GM12878 (cell line): Measurements from ENCODE around the gene FBXL22. TPM values are rescaled to one million over a fixed set of nuclear protein-coding genes. Genes with fewer than 3 reads are reported as not detected.

ENCODE experiments used
- ATAC-seq: fragments of 200-7000 bp; cut with Tn5 transposase; 3 replicates; pipeline ENCODE4 v1.9.1; 2020; ENCODE audit warnings: mild to moderate bottlenecking, moderate library complexity
- BruUV-seq: library from RNA; stranded (reverse); fragments of 400-500 nt; replicated peaks from 2 replicates; lab custom pipeline; 2021; lab: Mats Ljungman, UMichigan
- CTCF ChIA-PET: fragments of 300-600 bp; sonication (Branson Sonifier 250); formaldehyde crosslinking; extraction: SDS; loops from one replicate; lab custom pipeline; 2021; ENCODE audit warnings: inconsistent platforms; lab: Yijun Ruan, JAX
- POLR2A ChIA-PET: fragments of 350-600 bp; formaldehyde crosslinking; extraction: SDS; loops from one replicate; lab custom pipeline; 2021; ENCODE audit warnings: inconsistent platforms; lab: Charles Lee
- RAD21 ChIA-PET: fragments of 300-600 bp; sonication (Branson Sonifier 250); formaldehyde crosslinking; loops from one replicate; lab custom pipeline; 2023; ENCODE audit warnings: antibody characterized with exemption; ENCODE audit not compliant: unreplicated experiment; lab: Charles Lee
- SMC1A ChIA-PET: fragments of 300-600 bp; sonication (Branson Sonifier 250); formaldehyde crosslinking; loops from one replicate; lab custom pipeline; 2023; ENCODE audit not compliant: unreplicated experiment, uncharacterized antibody; lab: Charles Lee
- DNase-seq: peaks from one replicate; pipeline ENCODE4 v3.0.0-alpha.2; 2011; ENCODE audit warnings: low read depth, low spot score
- FAIRE-seq: peaks from 3 replicates; lab custom pipeline; 2011; peaks lifted over from hg19 to GRCh38; lab: Jason Lieb, UNC
- H2AFZ ChIP-seq: 2 replicates; pipeline ENCODE4 v1.6.0; 2011; ENCODE audit warnings: low read depth, low read length, control low read depth; ENCODE audit not compliant: control insufficient read depth
- H3K27ac ChIP-seq: 2 replicates; pipeline ENCODE4 v1.5.1; 2011; ENCODE audit warnings: control low read depth; ENCODE audit not compliant: control insufficient read depth, insufficient read depth
- H3K27me3 ChIP-seq, 2 experiments: replicated peaks in 1 of 2; 2 replicates each; pipeline versions ENCODE4 v1.6.0 to v1.6.1; 2011; ENCODE audit warnings: low read length in 1 of 2; ENCODE audit not compliant: control insufficient read depth in 2 of 2, insufficient read depth in 2 of 2
- H3K36me3 ChIP-seq, 2 experiments: 2 replicates each; pipeline ENCODE4 v1.5.1; 2011; ENCODE audit warnings: low read length in 1 of 2; ENCODE audit not compliant: control insufficient read depth in 2 of 2, insufficient read depth in 2 of 2
- H3K4me1 ChIP-seq: 2 replicates; pipeline ENCODE4 v1.6.1; 2011; ENCODE audit warnings: mild to moderate bottlenecking, low read length, moderate library complexity, mixed read lengths; ENCODE audit not compliant: control insufficient read depth, insufficient read depth
- H3K4me2 ChIP-seq: 2 replicates; pipeline ENCODE4 v1.6.0; 2011; ENCODE audit warnings: control low read depth; ENCODE audit not compliant: control insufficient read depth, insufficient read depth
- H3K4me3 ChIP-seq: fragments of 200-600 bp; sonication (generic); 2 replicates; pipeline ENCODE4 v1.5.1; 2016
- H3K79me2 ChIP-seq: 2 replicates; pipeline ENCODE4 v1.6.0; 2011; ENCODE audit warnings: low read length; ENCODE audit not compliant: control insufficient read depth, insufficient read depth
- H3K9ac ChIP-seq: 2 replicates; pipeline ENCODE4 v1.8.0; 2011; ENCODE audit warnings: low read length, control low read depth, mixed read lengths; ENCODE audit not compliant: control insufficient read depth, insufficient read depth
- H3K9me3 ChIP-seq: replicated peaks from 3 replicates; pipeline ENCODE4 v1.5.1; 2011; ENCODE audit warnings: mild to moderate bottlenecking, low read length; ENCODE audit not compliant: control insufficient read depth, insufficient read depth
- H4K20me1 ChIP-seq: 2 replicates; pipeline ENCODE4 v1.6.0; 2011; ENCODE audit not compliant: control insufficient read depth, insufficient read depth
- DPF2 ChIP-seq: fragments of 450-650 bp; IDR thresholded peaks from 2 replicates; pipeline ENCODE4 v1.6.1; 2017; ENCODE audit warnings: mild to moderate bottlenecking
- GABPA ChIP-seq: IDR thresholded peaks from 2 replicates; pipeline ENCODE4 v1.6.1; 2014; ENCODE audit warnings: antibody characterized with exemption, low read depth, mild to moderate bottlenecking, inconsistent platforms
- WGBS: methylation state at CpG from one replicate; pipeline ENCODE4 v1.1.6; 2016; ENCODE audit warnings: low lambda C conversion rate; ENCODE audit not compliant: insufficient replicate concordance, insufficient coverage; ENCODE audit errors: missing lambda C conversion rate; 5-methylcytosine and 5-hydroxymethylcytosine counted together
- in situ Hi-C: fragments of 300-500 bp; cut with MboI; formaldehyde crosslinking; loops from 9 replicates; pipeline ENCODE4 v1.14.3; 2018; ENCODE audit warnings: mixed read lengths
- intact Hi-C: fragments of 100-400 bp; cut with micrococcal nuclease; formaldehyde crosslinking; loops from one replicate; pipeline ENCODE4 v1.14.2; 2022; ENCODE audit not compliant: unreplicated experiment
- polyA plus RNA-seq, 11 experiments: library from polyadenylated mRNA; depleted of rRNA in 4 of 11; unstranded in 6 of 11; stranded (reverse) in 5 of 11; fragments of >200 nt; fragmentation: Nextera tagmentation in 4 of 11; fragmentation: Illumina TruSeq in 1 of 11; extraction: Ambion mirVana in 4 of 11; extraction: Trizol in 1 of 11; gene quantifications; 1 replicate in 1 of 11; 2 replicates in 10 of 11; pipeline versions ENCODE4 v1.2.1 to v1.2.3, GENCODE V29; 2011 to 2016; ENCODE audit warnings: inconsistent platforms in 2 of 11, missing spikeins in 2 of 11, low read depth in 1 of 11
- total RNA-seq, 4 experiments: library from RNA; depleted of rRNA in 3 of 4; stranded (reverse); fragments of >200 nt in 3 of 4; fragmentation: Illumina TruSeq in 1 of 4; extraction: Trizol in 1 of 4; gene quantifications; 2 replicates each; pipeline versions ENCODE4 v1.2.1 to v1.2.3, GENCODE V29; 2013 to 2021

FBXL22 gene
- total and polyA plus RNA-seq, 10 of the 15 experiments (the other 5 are each of a cell fraction or from before 2014, with no cell fraction given), result 0.05 to 2.6 (median 0.52) TPM

DNA sequence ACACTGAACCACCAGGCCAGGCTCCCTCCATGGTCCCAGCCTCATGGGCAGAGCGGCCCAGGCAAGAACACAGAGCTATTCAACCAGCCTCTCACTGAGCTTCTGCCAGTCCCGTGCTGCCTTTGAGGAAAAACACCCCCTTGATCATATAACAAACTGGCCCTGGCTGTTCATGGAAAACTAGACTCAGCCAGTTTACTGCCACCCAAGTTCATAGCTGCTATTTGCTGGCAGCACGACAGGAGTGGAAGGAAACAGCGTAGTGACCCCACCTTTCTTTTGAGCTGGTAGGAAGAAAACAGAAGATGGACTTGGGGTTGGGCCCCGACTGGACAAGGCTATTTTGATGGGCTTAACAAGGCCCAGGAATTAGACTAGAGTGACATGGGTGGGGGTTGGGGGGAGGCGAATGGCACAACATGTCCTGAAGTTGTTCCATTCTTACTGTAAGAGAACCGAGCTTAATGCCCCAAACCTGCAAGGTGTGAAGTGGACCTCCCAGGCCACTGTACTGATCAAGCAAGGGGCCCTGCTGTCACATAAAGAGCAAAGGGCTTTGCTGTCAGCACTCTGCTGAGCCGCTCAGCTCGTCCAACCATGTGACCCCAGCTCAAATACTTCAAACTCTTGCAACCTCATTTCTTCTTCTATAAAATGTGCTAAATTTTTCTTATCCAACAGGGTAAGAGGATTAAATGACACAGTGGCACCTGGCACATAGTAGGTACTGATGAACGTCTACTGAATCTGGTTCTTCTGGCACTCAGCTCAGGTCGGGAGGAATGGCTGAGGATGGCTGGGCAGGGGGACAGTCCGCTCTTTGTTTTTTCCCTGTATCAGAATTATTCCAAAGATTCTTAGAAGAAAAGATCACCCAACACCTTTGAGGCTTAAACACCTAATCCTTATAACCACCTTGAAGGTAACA lies 1.6 kb downstream of the FBXL22 start:
- no peak overlapping the region for H3K27ac ChIP-seq

More for the DNA sequence above, 1.6 kb downstream of the FBXL22 start:
- Histone ChIP-seq H3K4me1 (peaks cover 53% of the 10 kb centered on the region), H3K27me3 (no peaks in the 10 kb centered on the region), H3K36me3 (peaks cover 0 to 4% of the 10 kb centered on the region in 2 experiments; a peak in 3 of 4 replicates), H3K4me3 (peak overlapping the region; percentile 83), H3K4me2 (peak overlapping the region; percentile 99), H3K79me2 (peaks cover 23% of the 10 kb centered on the region), H3K9ac (no peak overlapping the region), H2AFZ (no peak overlapping the region), H4K20me1 (no peaks in the 10 kb centered on the region), H3K9me3 (no peaks in the 10 kb centered on the region)
- WGBS, result 75% methylated on average over 12 of the region's 12 CpGs
- no TSS peak for BruUV-seq
- ChIA-PET CTCF (interaction anchor here (0.6 to 11.3 kb wide), 40 partner anchors 8 to 551 kb away, joined by 3 to 272 read pairs (median 5); partner anchors contain the start of genes CIAO2A and USP3), SMC1A (interaction anchor here (0.7 to 9.7 kb wide), 37 partner anchors 11 to 412 kb away, joined by 3 to 150 read pairs (median 6); partner anchors contain the start of gene USP3), POLR2A (interaction anchor here (0.8 to 8.8 kb wide), 10 partner anchors 39 to 132 kb away, joined by 3 to 66 read pairs (median 9); partner anchors contain the start of gene USP3), RAD21 (interaction anchor here (0.7 to 8.2 kb wide), 32 partner anchors 11 to 554 kb away, joined by 3 to 113 read pairs (median 7); partner anchors contain the start of gene USP3)
- peak; percentile 31; the same call in 1 of the 2 replicates for TF ChIP-seq DPF2
- TF ChIP-seq GABPA, result no peak
- FAIRE-seq, result no peak
- ATAC-seq, result no peak
- intact Hi-C loops (loop anchor here (2.0 to 10.0 kb wide), 3 partner anchors 84 to 311 kb away; no protein-coding TSS in a partner anchor), in situ Hi-C loops (loop anchor here (25.0 kb wide), 1 partner anchor 311 kb away; the partner anchor contains the start of gene APH1B)
- no peak for DNase-seq
